Upper lobe of right lung (tissue), 1 donor: ENCODE results near the gene MYOCD. TPM values are rescaled to one million over a fixed set of nuclear protein-coding genes. Genes with fewer than 3 reads are reported as not detected.
A peak's percentile ranks its signal among the peaks of the same experiment; 100 is the strongest.

Experiments
- ATAC-seq: fragments of 200-7000 bp; cut with Tn5 transposase; one replicate; pipeline ENCODE4 v1.9.1; 2020; ENCODE audit warnings: mild to moderate bottlenecking, moderate library complexity
- DNase-seq: peaks from one replicate; pipeline ENCODE4 v3.0.0-alpha.2; 2020
- H3K27ac ChIP-seq: fragments of 200-600 bp; one replicate; pipeline ENCODE4 v1.8.0; 2022
- H3K27me3 ChIP-seq: fragments of 200-600 bp; one replicate; pipeline ENCODE4 v1.8.0; 2022; ENCODE audit warnings: mild to moderate bottlenecking
- H3K36me3 ChIP-seq: fragments of 200-600 bp; one replicate; pipeline ENCODE4 v1.8.0; 2022
- H3K4me1 ChIP-seq: fragments of 200-600 bp; one replicate; pipeline ENCODE4 v1.8.0; 2022
- H3K4me3 ChIP-seq: fragments of 200-600 bp; one replicate; pipeline ENCODE4 v1.8.0; 2022; ENCODE audit warnings: mild to moderate bottlenecking
- H3K9me3 ChIP-seq: fragments of 200-600 bp; one replicate; pipeline ENCODE4 v1.8.0; 2022
- CTCF ChIP-seq: fragments of 200-600 bp; IDR thresholded peaks from one replicate; pipeline ENCODE4 v1.8.0; 2022; ENCODE audit warnings: antibody characterized with exemption
- intact Hi-C: fragments of 100-400 bp; cut with DNase I; formaldehyde crosslinking; loops from one replicate; pipeline ENCODE4 v1.11.0; 2022
- total RNA-seq: library from RNA; stranded (reverse); fragmentation: NEBNext Ultra II Directional; extraction: Animal tissue kit (Norgen Biotek cat#: 25700); gene quantifications from one replicate; pipeline ENCODE4 v1.2.1, GENCODE V29; 2021
- donor health status: DM: no; HTN: yes; CAD: no; lungs with severe emphysema.

MYOCD gene
- total RNA-seq, 1 donor from 2014 or later: 4.1 TPM

DNA sequence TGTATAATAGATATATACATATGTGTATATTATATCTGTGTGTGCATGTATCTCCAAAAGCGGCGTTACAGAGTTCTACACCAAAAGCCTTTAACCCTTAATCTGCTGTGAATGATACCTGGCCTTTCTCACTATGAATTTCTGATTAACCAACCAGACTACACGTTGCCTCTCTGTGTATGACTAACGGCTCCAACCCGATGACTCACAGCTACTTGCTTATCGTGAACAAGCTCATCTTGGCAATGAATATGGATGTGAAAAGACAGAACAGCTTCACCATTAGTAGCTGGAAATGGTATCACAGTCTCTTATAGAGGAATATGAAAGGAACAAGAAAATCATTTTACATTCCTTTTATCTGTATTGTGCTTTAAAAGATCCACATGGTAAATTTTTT, 99.9 kb downstream of the MYOCD start:
- no peak for ATAC-seq
- Histone ChIP-seq H3K4me1 (no peaks in the 10 kb centered on the region), H3K27ac (no peak overlapping the region), H3K27me3 (peaks cover 4% of the 10 kb centered on the region), H3K36me3 (no peaks in the 10 kb centered on the region), H3K4me3 (no peak overlapping the region), H3K9me3 (no peaks in the 10 kb centered on the region)
- intact Hi-C loops: no loop called here
- DNase-seq: no peak
- no peak for TF ChIP-seq CTCF

- ATAC-seq: no peak
- Histone ChIP-seq H3K27me3 (peaks cover 4% of the 10 kb centered on the region), H3K9me3 (no peaks in the 10 kb centered on the region), H3K36me3 (no peaks in the 10 kb centered on the region), H3K27ac (no peak overlapping the region), H3K4me1 (no peaks in the 10 kb centered on the region), H3K4me3 (no peak overlapping the region)
- no peak for TF ChIP-seq CTCF
- intact Hi-C loops: no loop called here
- DNase-seq: no peak
These were observed 102.6 kb downstream of the MYOCD start for GRCh38 chr17:12768255-12768654.

DNA sequence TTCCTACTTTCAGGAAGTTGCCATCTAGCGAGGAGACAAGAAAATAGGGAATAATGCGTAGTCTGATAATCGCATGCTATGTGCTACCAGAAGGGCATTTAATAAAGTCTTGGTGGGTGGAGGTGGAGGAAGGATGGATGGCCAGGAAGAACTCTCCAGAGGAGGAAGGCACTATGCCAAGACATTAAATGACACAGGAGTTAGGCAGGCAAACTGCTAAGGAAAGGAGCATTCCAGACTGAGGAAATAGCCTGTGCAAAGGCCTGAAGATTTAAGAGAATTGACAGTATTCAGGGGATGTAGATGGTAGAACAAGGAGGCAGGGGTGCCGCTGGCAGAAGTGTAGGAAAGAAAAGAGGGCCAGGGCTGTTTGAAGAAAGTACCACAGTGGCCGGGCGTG, 104.3 kb downstream of the MYOCD start:
- peaks cover 4% of the 10 kb centered on the region for H3K27me3 ChIP-seq
- no peak overlapping the region for H3K4me3 ChIP-seq
- no peaks in the 10 kb centered on the region for H3K36me3 ChIP-seq
- intact Hi-C loops: no loop called here
- no peaks in the 10 kb centered on the region for H3K9me3 ChIP-seq
- no peak overlapping the region for H3K27ac ChIP-seq
- no peak for TF ChIP-seq CTCF
- no peaks in the 10 kb centered on the region for H3K4me1 ChIP-seq
- ATAC-seq (no peak), DNase-seq (no peak)

DNA sequence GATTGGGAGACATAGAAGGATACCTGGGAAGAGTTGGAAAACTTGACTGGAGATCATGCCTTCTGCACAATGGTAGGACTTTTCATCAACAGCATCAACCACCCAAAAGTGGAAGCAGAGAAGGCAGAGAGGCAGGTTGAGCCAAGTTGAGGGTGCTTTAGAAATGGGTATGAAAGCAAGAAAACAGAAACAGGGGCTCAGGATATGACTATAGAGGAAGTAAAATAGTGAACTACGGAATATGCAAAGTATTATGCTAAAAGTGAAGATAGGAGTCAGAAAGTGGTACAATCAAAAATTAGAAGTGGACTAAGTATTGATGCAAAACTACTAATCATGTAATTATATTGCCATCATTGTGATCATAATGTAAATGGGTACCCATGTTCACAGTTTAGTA, 107.5 kb downstream of the MYOCD start:
- no peak overlapping the region for H3K27ac ChIP-seq
- H3K9me3 ChIP-seq: no peaks in the 10 kb centered on the region
- no peak overlapping the region for H3K4me3 ChIP-seq
- TF ChIP-seq CTCF: no peak
- no peaks in the 10 kb centered on the region for H3K4me1 ChIP-seq
- no peaks in the 10 kb centered on the region for H3K36me3 ChIP-seq
- intact Hi-C loops: no loop called here
- H3K27me3 ChIP-seq: no peaks in the 10 kb centered on the region
- ATAC-seq (no peak), DNase-seq (no peak)

DNA sequence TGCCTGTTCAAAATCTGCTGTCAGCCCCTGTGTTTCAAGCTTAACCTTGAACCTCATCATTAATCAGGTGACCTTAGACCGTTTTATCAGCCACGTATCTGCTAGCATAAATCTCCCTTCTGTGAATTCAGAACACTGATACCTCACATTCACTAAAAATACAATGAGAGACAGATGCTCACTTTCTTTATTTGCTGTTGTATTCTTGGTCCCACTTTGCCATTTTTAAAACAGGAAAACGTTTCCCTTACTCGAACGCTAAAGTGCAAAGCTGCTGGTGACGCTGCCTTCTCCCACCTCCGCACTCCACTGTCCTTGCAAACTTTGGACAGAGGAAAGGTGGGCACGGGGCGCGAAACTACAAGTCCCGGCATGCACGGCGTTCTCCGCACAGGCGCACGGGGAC, 123.4 kb downstream of the MYOCD start:
- no peak for TF ChIP-seq CTCF
- H3K4me3 ChIP-seq: peak overlapping the region; percentile 62
- H3K27me3 ChIP-seq: peaks cover 7% of the 10 kb centered on the region
- H3K36me3 ChIP-seq: no peaks in the 10 kb centered on the region
- H3K4me1 ChIP-seq: peaks cover 4% of the 10 kb centered on the region
- intact Hi-C loops: no loop called here
- H3K27ac ChIP-seq: no peak overlapping the region
- ATAC-seq: no peak
- DNase-seq: no peak
- no peaks in the 10 kb centered on the region for H3K9me3 ChIP-seq
